ENCODE results near the gene NPLOC4.

Gene NPLOC4

GRCh38 chr17:81662002-81662401, 25.1 kb upstream of the NPLOC4 start:
- DNase-seq (ENCODE audit: low spot score): no peak

GRCh38 chr17:81660441-81660840, 23.5 kb upstream of the NPLOC4 start:
- DNase-seq (ENCODE audit: low spot score): no peak

DNA sequence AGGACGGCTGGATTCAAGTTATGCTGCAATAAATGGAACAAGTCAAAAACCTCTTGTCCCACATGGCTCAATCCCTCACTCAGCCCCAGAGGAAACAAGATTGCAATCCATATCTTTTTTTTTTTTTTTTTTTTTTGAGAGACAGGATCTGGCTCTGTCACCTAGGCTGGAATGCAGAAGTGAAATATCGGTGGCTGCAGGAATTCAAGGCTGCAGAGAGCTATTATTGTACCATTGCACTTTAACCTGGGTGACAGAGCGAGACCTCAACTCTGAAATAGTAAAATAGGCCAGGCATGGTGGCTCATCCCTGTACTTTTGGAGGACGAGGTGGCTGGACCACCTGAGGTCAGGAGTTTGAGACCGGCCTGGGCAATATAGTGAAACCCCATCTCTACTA, 22.1 kb upstream of the NPLOC4 start:
- DNase-seq (ENCODE audit: low spot score): no peak

- DNase-seq (ENCODE audit: low spot score): no peak
Measured at GRCh38 chr17:81656835-81657234, 19.9 kb upstream of the NPLOC4 start.

GRCh38 chr17:81656118-81656743, 19.3 kb upstream of the NPLOC4 start, which contains the start of gene PDE6G:
TSS of gene PDE6G (minus strand) at chr17:81656542. CDS start at chr17:81653305, 3,237 bp downstream.
- DNase-seq (ENCODE audit: low spot score): no peak

DNA sequence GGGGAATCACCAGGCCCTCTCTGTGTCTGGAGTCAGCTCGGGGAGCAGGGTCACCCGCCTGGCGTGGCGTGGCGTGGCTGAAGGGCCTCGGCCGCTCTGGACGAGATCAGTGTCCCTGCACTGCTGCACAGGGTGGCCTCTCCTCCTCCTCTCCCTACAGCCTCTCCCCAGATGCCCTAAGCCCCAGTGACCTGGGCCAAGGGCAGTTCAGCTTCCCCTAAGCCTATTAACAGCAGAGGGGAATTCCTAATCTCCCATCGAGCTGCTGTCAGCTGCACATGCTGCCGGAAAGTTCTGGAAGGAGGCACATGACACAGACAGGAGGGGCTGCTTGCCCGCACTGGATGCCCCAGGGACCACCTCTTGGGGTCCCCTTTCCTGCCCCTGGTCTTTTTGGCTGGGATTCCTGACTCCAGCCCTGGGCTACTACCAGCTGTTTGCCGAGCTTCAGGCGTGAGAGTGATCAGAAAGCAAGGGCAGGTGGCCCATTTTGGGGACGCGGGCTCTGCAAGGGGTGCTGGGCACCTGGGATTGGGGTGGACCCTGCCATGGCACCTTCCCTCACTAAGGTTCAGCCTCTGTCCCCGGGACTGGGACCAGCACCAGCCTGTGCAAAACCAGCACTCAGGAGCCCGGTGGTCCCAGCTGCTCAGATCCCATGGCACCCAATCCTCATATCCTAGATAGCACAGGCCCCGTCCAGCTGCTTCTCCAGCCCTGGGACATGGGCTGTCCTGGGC, 18.6 kb upstream of the NPLOC4 start:
- no peak for DNase-seq (ENCODE audit: low spot score)

DNA sequence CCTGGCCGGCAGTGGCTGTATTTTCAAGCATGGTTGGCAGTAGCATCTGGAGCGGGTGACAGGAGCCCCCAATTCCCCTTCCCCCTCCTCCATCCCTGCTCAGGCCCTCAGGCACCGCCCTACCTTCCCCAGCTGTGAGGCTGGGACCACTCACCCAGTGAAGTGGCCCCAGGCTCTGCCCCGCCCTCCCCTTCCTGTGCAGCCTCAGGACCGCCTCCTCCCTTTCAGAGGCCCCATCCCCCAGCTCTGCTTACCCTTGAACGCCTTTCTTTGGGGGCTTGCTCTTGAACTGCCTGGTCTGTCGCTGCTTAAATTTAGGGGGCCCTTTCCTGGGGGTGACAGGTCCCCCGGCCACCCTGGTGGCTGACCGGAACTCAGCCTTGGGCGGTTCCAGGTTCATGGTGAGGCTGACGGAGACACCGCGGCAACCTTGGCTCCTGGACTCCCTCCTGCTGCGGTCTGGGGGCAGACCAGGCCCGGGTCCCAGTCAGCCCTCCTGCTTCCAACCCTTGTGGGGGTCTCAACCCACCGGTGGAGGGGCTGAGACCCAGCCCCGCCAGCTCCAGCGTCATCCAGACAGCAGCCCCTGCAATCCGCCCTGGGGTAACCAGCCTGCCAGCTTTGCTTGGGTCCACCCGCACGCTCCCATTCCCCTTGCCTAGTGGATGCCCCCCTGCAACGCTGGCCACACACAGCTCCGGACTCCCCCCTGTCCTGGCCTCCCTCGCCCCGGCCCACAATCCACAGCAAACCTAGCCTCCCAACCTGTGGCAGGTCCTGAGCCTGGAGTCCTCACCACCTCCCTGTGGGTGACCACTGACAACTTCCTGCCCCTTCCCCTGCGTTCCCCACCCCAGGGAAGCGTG, 16.2 kb upstream of the NPLOC4 start:
- DNase-seq (ENCODE audit: low spot score): no peak

- peak; percentile 90 for DNase-seq (ENCODE audit: low spot score)
Measured at GRCh38 chr17:81651692-81652091, 14.8 kb upstream of the NPLOC4 start.

DNA sequence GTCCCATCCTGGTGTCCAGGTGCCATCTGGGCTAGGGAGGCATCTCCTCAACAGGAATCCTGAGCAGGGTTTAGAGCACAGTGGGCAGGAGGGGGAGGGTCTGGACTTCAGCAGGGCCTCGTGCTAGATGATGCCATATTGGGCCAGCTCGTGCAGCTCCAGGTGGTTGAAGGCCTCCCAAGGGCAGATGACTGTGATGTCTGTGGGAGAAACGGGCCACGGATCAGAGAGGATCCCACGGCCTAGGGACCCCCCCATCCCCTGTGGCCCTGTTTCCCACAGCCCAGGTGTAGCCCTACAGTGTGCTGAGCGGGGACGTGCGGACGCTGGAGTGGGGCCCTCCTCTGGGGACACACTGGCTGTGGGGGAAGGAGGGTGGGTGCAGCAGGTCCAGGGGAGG, 14.0 kb upstream of the NPLOC4 start:
- no peak for DNase-seq (ENCODE audit: low spot score)

DNA sequence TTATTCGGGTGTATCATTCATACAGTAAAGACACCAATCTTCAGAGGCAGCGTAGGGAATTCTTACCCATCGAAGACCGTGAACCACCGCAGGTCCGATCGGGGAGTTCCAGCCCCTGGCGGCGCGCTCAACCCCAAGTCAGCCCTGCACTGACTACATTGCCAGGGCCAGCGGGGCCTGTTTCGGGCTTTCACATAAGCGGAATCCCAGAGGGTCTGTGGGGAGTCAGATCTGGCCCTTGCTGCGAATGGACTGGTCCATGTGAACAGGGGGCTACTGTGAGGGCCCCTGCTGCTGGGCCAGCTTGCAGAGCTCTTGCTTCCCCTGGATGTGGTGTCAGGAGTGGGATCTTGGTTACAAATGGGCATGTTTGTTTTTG, 11.8 kb upstream of the NPLOC4 start:
- no peak for DNase-seq (ENCODE audit: low spot score)

DNA sequence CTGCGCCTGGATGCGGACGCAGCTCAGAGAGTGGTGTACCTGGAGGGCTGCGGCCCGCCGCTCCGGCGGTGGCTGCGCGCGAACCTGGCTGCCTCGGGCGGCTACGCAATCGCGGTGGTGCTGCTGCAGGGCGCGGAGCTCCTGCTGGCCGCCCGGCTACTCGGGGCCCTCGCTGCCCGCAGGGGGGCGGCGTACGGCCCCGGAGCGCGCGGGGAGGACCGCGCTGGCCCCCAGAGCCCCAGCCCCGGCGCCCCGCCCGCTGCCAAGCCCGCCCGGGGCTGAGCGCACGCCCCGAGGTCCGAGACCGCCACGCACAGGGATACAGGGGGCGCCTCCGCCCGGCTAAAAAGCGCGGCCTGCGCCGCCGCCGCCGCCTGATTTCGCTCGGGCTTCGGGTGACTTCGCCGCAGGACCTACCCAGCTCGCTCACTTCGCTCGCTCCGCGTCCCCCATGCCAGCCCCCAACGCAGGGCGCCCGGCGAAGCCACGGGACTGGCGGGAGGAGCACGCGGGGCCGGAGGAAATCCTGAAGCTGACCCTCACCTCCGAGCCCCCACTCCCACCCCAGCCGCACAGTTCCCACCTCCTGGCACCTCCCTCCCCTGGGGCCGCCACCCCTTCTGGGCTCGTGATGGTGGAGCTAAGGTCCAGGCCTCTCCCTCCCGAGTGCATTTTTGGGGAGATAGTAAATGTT, 11.2 kb upstream of the NPLOC4 start:
- peak; percentile 47 for DNase-seq (ENCODE audit: low spot score)

DNA sequence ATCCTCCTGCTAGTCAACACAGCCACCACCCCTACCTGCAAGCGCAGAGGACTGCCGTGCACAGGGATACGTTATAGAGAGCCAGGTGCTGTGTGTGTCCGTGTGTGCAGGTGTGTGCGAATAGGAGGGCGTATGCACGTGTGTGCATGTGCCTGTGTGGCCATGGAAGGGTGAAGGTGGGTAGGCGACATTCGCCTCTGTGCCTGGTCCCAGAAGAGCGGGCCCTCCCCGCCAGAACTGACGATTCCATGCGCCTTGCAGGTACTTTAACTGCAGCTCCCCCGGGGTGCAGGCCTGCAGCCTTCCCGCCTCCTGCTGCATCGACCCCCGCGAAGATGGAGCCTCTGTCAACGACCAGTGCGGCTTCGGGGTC, 10.7 kb upstream of the NPLOC4 start:
- DNase-seq (ENCODE audit: low spot score): no peak

DNA sequence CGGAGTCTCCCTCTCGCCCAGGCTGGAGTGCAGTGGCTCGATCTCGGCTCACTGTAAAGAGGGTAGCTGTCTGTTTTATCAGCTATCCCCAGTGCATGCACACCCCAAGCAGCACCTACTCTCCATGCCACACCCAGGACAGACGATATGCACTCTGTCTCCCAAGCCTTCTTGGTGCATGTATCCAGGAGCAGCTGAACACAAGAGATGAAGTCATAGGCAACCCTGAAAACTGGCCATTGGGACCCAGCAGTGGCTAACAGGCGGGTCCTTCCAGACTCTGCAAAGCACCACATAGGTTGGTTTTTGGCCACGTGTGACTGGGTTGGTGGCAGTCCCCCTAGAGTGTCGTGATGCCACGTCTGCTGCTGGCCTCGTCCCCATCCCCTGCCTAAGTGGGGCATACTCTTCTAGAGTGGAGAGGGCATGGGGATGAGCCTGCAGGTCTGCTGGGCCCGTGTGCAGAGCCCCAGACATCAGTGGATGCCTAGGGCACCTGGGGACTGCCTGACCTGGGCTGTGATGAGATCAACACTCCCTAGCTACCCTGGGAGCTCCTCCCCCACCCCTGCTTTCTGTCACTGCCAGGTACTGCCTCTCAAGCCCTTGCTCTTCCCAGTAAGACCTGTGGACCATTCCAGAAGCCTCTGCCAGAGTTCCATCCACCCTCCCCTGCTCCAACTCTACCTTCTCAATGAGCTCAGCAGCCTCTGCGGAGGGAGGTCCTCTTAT, 10.1 kb upstream of the NPLOC4 start:
- DNase-seq (ENCODE audit: low spot score): no peak

DNA sequence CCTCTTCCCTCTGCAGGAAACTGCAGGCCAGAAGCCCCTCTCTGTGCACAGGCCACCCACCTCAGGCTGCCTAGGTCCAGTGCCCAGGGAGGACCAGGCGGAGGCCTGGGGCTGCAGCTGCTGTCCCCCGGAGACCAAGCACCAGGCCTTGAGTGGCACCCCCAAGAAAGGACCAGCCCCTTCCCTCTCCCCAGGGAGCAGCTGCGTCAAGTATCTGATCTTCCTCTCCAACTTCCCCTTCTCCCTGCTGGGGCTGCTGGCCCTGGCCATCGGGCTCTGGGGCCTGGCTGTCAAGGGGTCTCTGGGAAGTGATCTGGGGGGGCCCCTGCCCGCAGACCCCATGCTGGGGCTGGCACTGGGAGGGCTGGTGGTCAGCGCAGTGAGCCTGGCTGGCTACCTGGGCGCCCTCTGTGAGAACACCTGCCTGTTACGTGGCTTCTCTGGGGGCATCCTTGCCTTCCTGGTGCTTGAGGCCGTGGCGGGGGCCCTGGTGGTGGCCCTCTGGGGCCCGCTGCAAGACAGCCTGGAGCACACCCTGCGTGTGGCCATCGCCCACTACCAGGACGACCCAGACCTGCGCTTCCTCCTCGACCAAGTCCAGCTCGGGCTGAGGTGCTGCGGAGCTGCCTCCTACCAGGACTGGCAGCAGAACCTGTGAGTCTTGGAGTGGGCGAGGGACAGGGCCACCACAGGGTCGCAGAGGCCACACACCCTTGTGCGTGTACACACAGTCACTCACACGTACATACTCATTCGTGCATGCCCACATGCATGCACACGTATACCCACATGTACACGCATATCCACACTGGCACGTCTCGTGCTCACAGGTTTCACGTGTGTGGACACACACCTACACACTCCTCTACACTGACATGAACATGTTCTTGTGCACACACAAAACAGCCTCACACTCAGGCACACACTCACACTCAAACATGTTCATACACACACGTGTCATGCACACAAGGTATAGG, 8.4 kb upstream of the NPLOC4 start:
- no peak for DNase-seq (ENCODE audit: low spot score)

DNA sequence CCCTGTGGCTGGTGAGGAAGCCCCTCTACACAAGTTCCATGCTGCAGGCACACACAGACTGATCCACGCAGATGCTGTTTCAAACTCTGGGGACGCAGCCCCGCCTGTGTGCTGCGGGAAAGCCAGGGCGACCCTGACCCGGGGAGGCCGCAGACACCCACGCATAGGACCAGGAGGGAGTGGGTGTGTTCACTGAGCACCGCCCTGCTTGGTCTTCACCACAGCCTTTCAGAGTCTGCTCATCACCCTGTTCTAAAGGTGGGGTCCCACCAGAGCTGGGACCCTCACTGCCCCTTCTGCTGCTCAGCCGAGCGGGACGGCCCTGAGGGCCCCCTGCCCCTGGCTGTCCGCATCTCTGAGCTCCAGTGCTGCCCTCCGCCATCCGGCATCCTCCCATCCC, 7.6 kb upstream of the NPLOC4 start:
- DNase-seq (ENCODE audit: low spot score): no peak

DNA sequence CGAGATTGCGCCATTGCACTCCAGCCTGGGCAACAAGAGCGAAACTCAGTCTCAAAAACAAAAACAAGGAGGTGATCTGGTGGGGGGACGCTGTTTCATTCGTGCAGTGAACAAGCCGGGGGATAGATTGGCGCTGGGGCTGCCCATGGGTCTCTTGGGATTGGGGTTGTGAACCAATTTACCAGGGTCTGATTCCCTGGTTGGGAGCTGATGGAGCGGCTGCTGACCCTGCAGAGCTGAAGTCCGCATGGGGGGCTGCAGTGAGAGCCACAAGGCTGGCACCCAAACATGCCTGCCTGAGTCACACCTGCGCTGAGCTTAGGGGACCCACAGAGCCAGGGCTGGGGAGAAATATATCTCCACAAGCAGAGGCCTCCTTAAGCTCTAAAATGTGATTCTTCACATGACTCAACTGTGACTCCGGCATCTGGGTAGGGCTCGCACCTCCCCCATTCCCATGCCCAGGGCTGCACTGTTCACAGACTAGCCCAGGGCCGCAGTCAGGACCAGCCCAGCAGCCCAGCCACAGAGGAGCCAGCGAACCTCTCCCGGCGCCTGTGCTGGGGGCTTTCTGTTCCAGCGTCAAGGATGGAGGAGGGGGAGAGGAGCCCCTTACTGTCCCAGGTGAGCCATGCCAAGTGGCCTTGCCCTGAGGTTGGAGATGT, 5.0 kb upstream of the NPLOC4 start:
- DNase-seq (ENCODE audit: low spot score): peak; percentile 94

GRCh38 chr17:81640011-81640410, 3.1 kb upstream of the NPLOC4 start:
- DNase-seq (ENCODE audit: low spot score): no peak

DNA sequence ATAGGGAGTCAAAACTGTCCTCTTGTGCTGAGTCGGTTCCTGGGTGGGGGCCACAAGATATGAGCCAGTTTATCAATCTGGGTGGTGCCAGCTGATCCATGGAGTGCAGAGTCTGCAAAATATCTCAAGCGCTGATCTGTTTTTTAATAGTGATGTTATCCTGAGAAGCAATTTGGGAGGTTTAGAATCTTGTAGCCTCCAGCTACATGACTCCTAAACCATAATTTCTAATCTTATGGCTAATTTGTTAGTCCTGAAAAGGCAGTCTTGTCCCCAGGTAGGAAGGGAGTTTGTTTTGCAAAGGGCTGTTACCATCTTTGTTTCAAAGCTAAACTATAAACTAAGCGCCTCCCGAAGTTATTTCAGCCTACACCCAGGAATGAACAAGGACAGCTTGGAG, 1.8 kb upstream of the NPLOC4 start:
- no peak for DNase-seq (ENCODE audit: low spot score)

DNA sequence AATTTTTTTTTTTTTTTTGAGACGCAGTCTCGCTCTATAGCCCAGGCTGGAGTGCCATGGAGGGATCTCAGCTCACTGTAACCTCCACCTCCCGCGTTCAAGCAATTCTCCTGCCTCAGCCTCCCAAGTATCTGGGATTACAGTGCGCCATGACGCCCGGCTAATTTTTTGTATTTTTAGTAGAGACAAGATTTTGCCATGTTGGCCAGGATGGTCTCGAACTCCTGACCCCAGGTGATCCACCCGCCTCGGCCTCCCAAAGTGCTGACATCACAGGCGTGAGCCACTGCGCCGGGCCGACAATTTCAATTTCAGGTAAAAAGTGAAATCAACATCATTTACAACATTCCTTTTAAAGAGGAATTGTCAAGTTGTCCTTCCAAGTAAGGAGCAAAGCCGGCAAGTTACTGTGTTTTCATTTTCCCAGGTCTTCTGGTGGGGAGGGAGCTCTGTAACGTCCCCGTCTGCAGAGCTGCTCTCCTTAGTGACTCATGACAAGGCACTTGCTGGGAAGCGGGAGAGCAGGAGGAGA, 873 bp downstream of the NPLOC4 start:
- DNase-seq (ENCODE audit: low spot score): no peak

- DNase-seq (ENCODE audit: low spot score): no peak
Measured at GRCh38 chr17:81635431-81635830, 1.5 kb downstream of the NPLOC4 start.
